A549 (cell line): ENCODE measurements around the gene NOS1AP. TPM values are rescaled to one million over a fixed set of nuclear protein-coding genes. Genes with fewer than 3 reads are reported as not detected.

ENCODE experiments used
- ATAC-seq, 2 experiments: fragments of 200-7000 bp in 1 of 2; fragments of >200 bp in 1 of 2; cut with Nextera tagmentation in 1 of 2; cut with Tn5 transposase in 1 of 2; 3 replicates each; pipeline versions ENCODE4 v1.8.0 to v1.9.1; 2018 to 2020; ENCODE audit warnings: mild to moderate bottlenecking in 1 of 2, moderate library complexity in 1 of 2
- CTCF ChIA-PET: fragments of 300-600 bp; sonication (Branson Sonifier 250); formaldehyde crosslinking; extraction: SDS; loops from one replicate; lab custom pipeline; 2021; ENCODE audit warnings: antibody characterized with exemption, inconsistent platforms; lab: Yijun Ruan, JAX
- POLR2A ChIA-PET: fragments of 350-600 bp; formaldehyde crosslinking; extraction: SDS; loops from one replicate; lab custom pipeline; 2021; ENCODE audit warnings: antibody characterized with exemption, inconsistent platforms; lab: Yijun Ruan, JAX
- DNase-seq, 2 experiments: peaks; one replicate each; pipeline versions ENCODE4 v3.0.0 to v3.0.0-alpha.2; 2011 to 2016; ENCODE audit warnings: low read depth in 1 of 2, low spot score in 1 of 2
- FAIRE-seq: peaks from 2 replicates; lab custom pipeline; 2011; peaks lifted over from hg19 to GRCh38; lab: Jason Lieb, UNC
- H3K27ac ChIP-seq, 2 experiments: fragments of >200 bp; sonication (Bioruptor Twin); formaldehyde crosslinking; 3 replicates each; pipeline ENCODE4 v1.5.1; 2016 to 2017
- H3K4me1 ChIP-seq: fragments of >200 bp; sonication (Bioruptor Twin); formaldehyde crosslinking; 3 replicates; pipeline ENCODE4 v1.6.1; 2016
- H3K4me2 ChIP-seq: fragments of >200 bp; sonication (Bioruptor Twin); formaldehyde crosslinking; 3 replicates; pipeline ENCODE4 v1.6.1; 2016
- H3K4me3 ChIP-seq: fragments of >200 bp; sonication (Bioruptor Twin); formaldehyde crosslinking; 3 replicates; pipeline ENCODE4 v1.5.1; 2016
- H3K9me3 ChIP-seq: fragments of >200 bp; sonication (Bioruptor Twin); formaldehyde crosslinking; 3 replicates; pipeline ENCODE4 v1.6.1; 2016
- CBX2 ChIP-seq: fragments of 200-600 bp; sonication (generic); IDR thresholded peaks from 2 replicates; pipeline ENCODE4 v1.6.1; 2016; ENCODE audit warnings: low read depth, mild to moderate bottlenecking, borderline replicate concordance
- CEBPB ChIP-seq, 2 experiments: fragments of >200 bp in 1 of 2; sonication (Bioruptor Twin) in 1 of 2; formaldehyde crosslinking in 1 of 2; IDR thresholded peaks; 2 replicates each; pipeline ENCODE4 v1.6.1; 2012 to 2016
- CHD4 ChIP-seq: fragments of 200-600 bp; sonication (generic); IDR thresholded peaks from 2 replicates; pipeline ENCODE4 v1.6.1; 2016; ENCODE audit warnings: antibody characterized with exemption, mild to moderate bottlenecking, borderline replicate concordance
- EHMT2 ChIP-seq: fragments of 200-600 bp; sonication (generic); IDR thresholded peaks from 2 replicates; pipeline ENCODE4 v1.6.1; 2016; ENCODE audit warnings: antibody characterized with exemption, low read depth, mild to moderate bottlenecking, moderate library complexity
- EP300 ChIP-seq, 2 experiments: fragments of >200 bp; sonication (Bioruptor Twin); formaldehyde crosslinking; IDR thresholded peaks; 2 replicates in 1 of 2; 3 replicates in 1 of 2; pipeline ENCODE4 v1.6.1; 2016 to 2017
- FOSB ChIP-seq: fragments of 250-450 bp; sonication (Bioruptor Pico); IDR thresholded peaks from 2 replicates; pipeline ENCODE4 v1.5.0; 2020; ENCODE audit warnings: mild to moderate bottlenecking, moderate library complexity
- FOSL2 ChIP-seq, 2 experiments: fragments of 450-650 bp in 1 of 2; fragments of >200 bp in 1 of 2; sonication (Bioruptor Twin) in 1 of 2; formaldehyde crosslinking; IDR thresholded peaks; 2 replicates each; pipeline versions ENCODE4 v1.5.0 to v1.6.1; 2016 to 2020; ENCODE audit warnings: mild to moderate bottlenecking in 1 of 2, moderate library complexity in 1 of 2
- FOXS1 ChIP-seq: fragments of 250-450 bp; sonication (Bioruptor Pico); IDR thresholded peaks from 2 replicates; pipeline ENCODE4 v1.5.0; 2020; ENCODE audit warnings: mild to moderate bottlenecking, moderate library complexity
- GATA3 ChIP-seq: IDR thresholded peaks from 2 replicates; pipeline ENCODE4 v1.6.1; 2012; ENCODE audit warnings: borderline replicate concordance
- HOXB5 ChIP-seq: fragments of 250-450 bp; sonication (Bioruptor Pico); IDR thresholded peaks from 2 replicates; pipeline ENCODE4 v1.5.0; 2020; ENCODE audit warnings: mild to moderate bottlenecking, moderate library complexity
- JUNB ChIP-seq: fragments of >200 bp; sonication (Bioruptor Twin); formaldehyde crosslinking; IDR thresholded peaks from 2 replicates; pipeline ENCODE4 v1.6.1; 2016
- MYC ChIP-seq: IDR thresholded peaks from 2 replicates; pipeline ENCODE4 v1.6.1; 2012; ENCODE audit warnings: mild to moderate bottlenecking, inconsistent platforms, low read length, improper control_type of control experiment, borderline replicate concordance
- NFE2L2 ChIP-seq: fragments of 150-350 bp; conservative IDR thresholded peaks from 2 replicates; pipeline ENCODE4 v1.6.1; 2014; ENCODE audit warnings: low read length
- NPAS2 ChIP-seq: fragments of 250-450 bp; sonication (Bioruptor Pico); IDR thresholded peaks from 2 replicates; pipeline ENCODE4 v1.8.0; 2022; ENCODE audit warnings: mild to moderate bottlenecking, moderate library complexity, borderline replicate concordance
- PHF8 ChIP-seq: fragments of 200-600 bp; sonication (generic); IDR thresholded peaks from 2 replicates; pipeline ENCODE4 v1.6.1; 2016; ENCODE audit warnings: low read depth, mild to moderate bottlenecking, antibody characterized with exemption, moderate library complexity, borderline replicate concordance
- POLR2AphosphoS2 ChIP-seq: conservative IDR thresholded peaks from 2 replicates; pipeline ENCODE4 v1.6.1; 2012; ENCODE audit warnings: low read length, improper control_type of control experiment, inconsistent platforms
- TP53 ChIP-seq: fragments of 250-450 bp; sonication (Bioruptor Pico); IDR thresholded peaks from 2 replicates; pipeline ENCODE4 v1.5.0; 2021; ENCODE audit warnings: mild to moderate bottlenecking, moderate library complexity
- ZC3H11A ChIP-seq: fragments of 450-650 bp; IDR thresholded peaks from 2 replicates; pipeline ENCODE4 v1.6.1; 2014; ENCODE audit warnings: antibody characterized with exemption, mild to moderate bottlenecking
- ZNF302 ChIP-seq: fragments of 250-450 bp; sonication (Bioruptor Pico); IDR thresholded peaks from 2 replicates; pipeline ENCODE4 v1.9.0; 2021; ENCODE audit warnings: inconsistent platforms, mild to moderate bottlenecking, moderate library complexity
- ZSCAN20 ChIP-seq: fragments of 250-450 bp; sonication (Bioruptor Pico); IDR thresholded peaks from 2 replicates; pipeline ENCODE4 v1.8.0; 2022; ENCODE audit warnings: mild to moderate bottlenecking, moderate library complexity
- WGBS: methylation state at CpG from one replicate; pipeline ENCODE4 v1.1.6; 2017; ENCODE audit errors: missing lambda C conversion rate; 5-methylcytosine and 5-hydroxymethylcytosine counted together
- polyA plus RNA-seq, 4 experiments: library from polyadenylated mRNA; depleted of rRNA in 3 of 4; stranded (reverse); fragments of >200 nt; fragmentation: RNase III in 1 of 4; extraction: RNeasy Plus Mini Kit Qiagen cat#74134 plus additional on column Dnase treatment in 1 of 4; gene quantifications; 2 replicates in 3 of 4; 3 replicates in 1 of 4; pipeline ENCODE4 v1.2.3, GENCODE V29; 2011 to 2017
- TF ChIP-seq, protein P1 (sequence below): fragments of >200 bp; sonication (Bioruptor Twin); formaldehyde crosslinking; IDR thresholded peaks from 3 replicates; pipeline ENCODE4 v1.5.1; 2016

NOS1AP gene
- polyA plus RNA-seq, 2 of the 4 experiments (the other 2 are of a cell fraction) = 0.17 to 0.25 TPM

DNA sequence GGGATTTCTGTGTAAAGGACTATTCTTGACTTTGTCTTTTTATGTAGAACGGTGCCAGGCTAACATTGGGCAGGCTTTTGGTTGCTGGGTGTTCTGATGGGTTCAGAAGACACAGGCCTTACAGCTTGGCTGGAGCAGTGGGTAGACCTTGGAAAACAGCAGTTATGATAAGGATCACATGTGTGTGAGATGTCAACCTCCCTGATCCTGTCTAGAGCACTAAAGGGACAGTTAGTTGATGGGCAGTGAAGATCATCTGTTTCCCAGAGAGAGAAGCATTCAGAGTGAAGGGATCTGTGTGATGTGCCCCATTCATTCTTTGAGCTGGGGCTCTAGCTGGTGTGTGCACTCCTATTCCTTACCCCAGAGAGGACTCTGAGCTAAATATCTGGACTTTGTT, 88.0 kb downstream of the NOS1AP start:
- WGBS = 71% methylated on average over 1 of the region's 1 CpG
- CTCF ChIA-PET = interaction anchor here (1.0 kb wide), 1 partner anchor 8 kb away, joined by 3 read pairs; no protein-coding TSS in a partner anchor
- ATAC-seq (no peak), FAIRE-seq (no peak), DNase-seq (no peak)
- H3K4me3 ChIP-seq = no peak overlapping the region
- H3K4me1 ChIP-seq = peaks cover 8% of the 10 kb centered on the region; the same call in 1 of the 3 replicates
- H3K9me3 ChIP-seq = no peaks in the 10 kb centered on the region
- no peak overlapping the region for H3K27ac ChIP-seq
- POLR2A ChIA-PET = no interaction called here
- no peak for TF ChIP-seq FOXS1 (CRISPR knock-in tag)
- no peak for TF ChIP-seq MYC
- no peak for TF ChIP-seq FOSL2 (IDR thresholded peaks at IDR 0.05)
- TF ChIP-seq FOSL2 (CRISPR knock-in tag; IDR thresholded peaks at IDR 0.05) = no peak
- no peak for TF ChIP-seq ZNF302
- TF ChIP-seq CBX2 = no peak
- H3K4me2 ChIP-seq = no peak overlapping the region

DNA sequence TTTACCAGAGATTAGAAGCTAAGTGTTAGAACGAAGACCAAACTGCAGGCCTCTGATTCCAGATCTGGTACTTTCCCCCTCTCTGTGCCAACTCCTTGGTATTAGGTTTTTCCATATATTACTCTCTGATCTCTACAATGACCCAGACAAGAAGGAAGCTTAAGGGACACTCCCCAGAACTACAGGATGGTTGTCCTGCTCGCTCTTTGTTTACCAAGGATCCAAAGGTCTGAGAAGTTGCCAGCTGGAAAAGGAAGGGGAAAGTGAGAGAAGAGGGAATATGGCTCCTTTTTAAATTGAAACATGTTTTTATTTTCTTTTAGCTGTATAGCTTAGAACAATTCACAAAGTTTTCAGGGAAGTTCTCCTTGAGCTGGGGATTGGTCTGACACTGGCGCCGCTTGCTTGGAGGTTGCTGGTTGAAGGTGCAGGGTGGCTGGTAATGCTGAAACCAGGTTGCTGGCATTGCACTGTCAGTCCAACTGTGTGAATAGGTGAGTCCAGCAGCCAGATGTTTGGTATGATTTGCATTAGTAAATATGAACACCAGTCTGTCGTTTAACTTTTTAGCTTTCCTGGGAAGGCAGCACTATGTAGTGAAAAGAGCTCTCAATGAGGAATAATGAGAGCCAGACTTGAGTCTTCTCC, 89.3 kb downstream of the NOS1AP start:
- ChIA-PET POLR2A (no interaction called here), CTCF (interaction anchor here (0.6 to 1.6 kb wide), 3 partner anchors 10 to 331 kb away, joined by 3 to 4 read pairs (median 4); no protein-coding TSS in a partner anchor)
- FAIRE-seq (no peak), DNase-seq (no peak), ATAC-seq (no peak)
- no peak for TF ChIP-seq JUNB
- Histone ChIP-seq H3K9me3 (no peaks in the 10 kb centered on the region), H3K4me2 (no peak overlapping the region), H3K4me3 (no peak overlapping the region), H3K27ac (no peak overlapping the region), H3K4me1 (peaks cover 8% of the 10 kb centered on the region; the same call in 1 of the 3 replicates)
- 56% methylated on average over 5 of the region's 5 CpGs for WGBS

DNA sequence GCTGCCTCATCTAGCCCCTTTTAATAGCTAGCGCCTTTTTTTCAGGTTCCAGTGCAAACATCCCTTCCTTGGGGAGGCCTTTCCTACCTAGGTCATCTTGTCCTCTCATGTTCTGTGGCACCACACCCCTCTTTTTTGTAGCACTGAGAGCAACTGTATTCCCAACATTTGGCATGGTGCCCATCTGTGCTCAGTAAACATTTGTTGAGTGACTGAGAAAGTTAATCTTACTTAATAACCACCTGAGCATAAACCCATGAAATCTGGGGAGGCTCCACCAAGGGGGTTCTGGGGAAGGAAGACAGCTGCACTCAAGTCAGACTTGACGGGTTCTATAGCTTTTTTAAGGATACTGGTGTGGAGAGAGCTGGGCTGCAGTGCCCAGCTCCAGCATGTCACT, 90.0 kb downstream of the NOS1AP start:
- FAIRE-seq (no peak), ATAC-seq (no peak), DNase-seq (no peak)
- TF ChIP-seq HOXB5 (CRISPR knock-in tag) (no peak), NFE2L2 (no peak), ZC3H11A (no peak), CEBPB (IDR thresholded peaks at IDR 0.05) (no peak), TP53 (CRISPR knock-in tag) (no peak), EHMT2 (no peak), CHD4 (no peak), EP300 (IDR thresholded peaks at IDR 0.05) (no peak), ZSCAN20 (no peak), PHF8 (no peak), POLR2AphosphoS2 (no peak), GATA3 (no peak), FOSB (CRISPR knock-in tag) (no peak), NPAS2 (CRISPR knock-in tag) (no peak)
- TF ChIP-seq, protein P1, sequence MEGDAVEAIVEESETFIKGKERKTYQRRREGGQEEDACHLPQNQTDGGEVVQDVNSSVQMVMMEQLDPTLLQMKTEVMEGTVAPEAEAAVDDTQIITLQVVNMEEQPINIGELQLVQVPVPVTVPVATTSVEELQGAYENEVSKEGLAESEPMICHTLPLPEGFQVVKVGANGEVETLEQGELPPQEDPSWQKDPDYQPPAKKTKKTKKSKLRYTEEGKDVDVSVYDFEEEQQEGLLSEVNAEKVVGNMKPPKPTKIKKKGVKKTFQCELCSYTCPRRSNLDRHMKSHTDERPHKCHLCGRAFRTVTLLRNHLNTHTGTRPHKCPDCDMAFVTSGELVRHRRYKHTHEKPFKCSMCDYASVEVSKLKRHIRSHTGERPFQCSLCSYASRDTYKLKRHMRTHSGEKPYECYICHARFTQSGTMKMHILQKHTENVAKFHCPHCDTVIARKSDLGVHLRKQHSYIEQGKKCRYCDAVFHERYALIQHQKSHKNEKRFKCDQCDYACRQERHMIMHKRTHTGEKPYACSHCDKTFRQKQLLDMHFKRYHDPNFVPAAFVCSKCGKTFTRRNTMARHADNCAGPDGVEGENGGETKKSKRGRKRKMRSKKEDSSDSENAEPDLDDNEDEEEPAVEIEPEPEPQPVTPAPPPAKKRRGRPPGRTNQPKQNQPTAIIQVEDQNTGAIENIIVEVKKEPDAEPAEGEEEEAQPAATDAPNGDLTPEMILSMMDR = no peak
- Histone ChIP-seq H3K9me3 (no peaks in the 10 kb centered on the region), H3K4me2 (0 out of 3 replicates have a peak overlapping the region, but pooled peaks have one; percentile 12), H3K4me1 (peaks cover 8% of the 10 kb centered on the region; the same call in 1 of the 3 replicates), H3K4me3 (no peak overlapping the region), H3K27ac (no peak overlapping the region)
- CTCF ChIA-PET = interaction anchor here (0.6 to 1.6 kb wide), 2 partner anchors 103 to 330 kb away, joined by 4 read pairs; no protein-coding TSS in a partner anchor
- POLR2A ChIA-PET = no interaction called here
- 64% methylated on average over 2 of the region's 2 CpGs for WGBS
